PC-3 (cell line): ENCODE measurements around the gene MDH2.

Experiments
- CTCF ChIP-seq: fragments of 300-600 bp; sonication (generic); conservative IDR thresholded peaks from 2 replicates; pipeline ENCODE4 v1.5.1; 2017; ENCODE audit warnings: antibody characterized with exemption, low read depth, mild to moderate bottlenecking, low read length
- EZH2 ChIP-seq: fragments of 300-600 bp; sonication (generic); IDR thresholded peaks from one replicate; pipeline ENCODE4 v1.6.1; 2017; ENCODE audit warnings: antibody characterized with exemption, mild to moderate bottlenecking, low read length; ENCODE audit not compliant: unreplicated experiment

DNA sequence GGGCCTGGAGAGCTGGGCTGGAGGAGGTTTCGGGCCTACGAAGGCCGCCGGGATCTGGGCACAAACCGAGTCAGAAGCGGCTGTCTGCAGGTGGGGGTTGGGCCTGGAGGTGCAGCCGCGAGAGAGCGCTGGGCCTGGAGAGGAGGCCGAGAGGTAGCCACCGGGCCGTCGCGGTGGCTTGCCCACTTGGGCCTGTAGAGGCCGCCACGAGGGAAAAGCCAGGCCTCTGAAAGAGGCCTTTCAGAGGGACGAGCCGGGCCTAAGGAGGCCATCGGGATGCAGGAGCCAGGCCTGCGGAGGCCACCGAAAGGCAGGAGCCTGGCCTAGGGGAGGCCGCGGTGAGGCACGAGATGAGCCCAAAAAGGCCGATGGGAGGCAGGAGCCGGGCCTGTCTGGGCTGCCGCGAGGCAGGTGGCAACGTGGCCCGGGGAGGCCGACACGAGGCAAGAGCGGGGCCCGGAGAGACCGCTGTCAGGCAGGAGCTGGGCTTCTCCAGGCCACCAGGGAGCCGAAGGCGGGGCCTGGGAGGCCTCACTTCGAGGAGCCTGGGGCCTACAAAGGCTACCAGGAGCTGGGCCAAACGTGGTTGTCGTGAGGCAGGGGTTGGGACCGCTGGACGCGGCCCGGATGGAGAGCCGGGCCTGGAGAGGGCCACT lies 25.6 kb downstream of the MDH2 start:
- TF ChIP-seq CTCF (no peak), EZH2 (no peak)
